Measurements from ENCODE around the gene PRPF6. TPM values are rescaled to one million over a fixed set of nuclear protein-coding genes. Genes with fewer than 3 reads are reported as not detected.
A peak's percentile ranks its signal among the peaks of the same experiment; 100 is the strongest.

Gene PRPF6
- total and polyA plus RNA-seq, 9 donors, result 46.5 to 84.9 (median 69.7) TPM

DNA sequence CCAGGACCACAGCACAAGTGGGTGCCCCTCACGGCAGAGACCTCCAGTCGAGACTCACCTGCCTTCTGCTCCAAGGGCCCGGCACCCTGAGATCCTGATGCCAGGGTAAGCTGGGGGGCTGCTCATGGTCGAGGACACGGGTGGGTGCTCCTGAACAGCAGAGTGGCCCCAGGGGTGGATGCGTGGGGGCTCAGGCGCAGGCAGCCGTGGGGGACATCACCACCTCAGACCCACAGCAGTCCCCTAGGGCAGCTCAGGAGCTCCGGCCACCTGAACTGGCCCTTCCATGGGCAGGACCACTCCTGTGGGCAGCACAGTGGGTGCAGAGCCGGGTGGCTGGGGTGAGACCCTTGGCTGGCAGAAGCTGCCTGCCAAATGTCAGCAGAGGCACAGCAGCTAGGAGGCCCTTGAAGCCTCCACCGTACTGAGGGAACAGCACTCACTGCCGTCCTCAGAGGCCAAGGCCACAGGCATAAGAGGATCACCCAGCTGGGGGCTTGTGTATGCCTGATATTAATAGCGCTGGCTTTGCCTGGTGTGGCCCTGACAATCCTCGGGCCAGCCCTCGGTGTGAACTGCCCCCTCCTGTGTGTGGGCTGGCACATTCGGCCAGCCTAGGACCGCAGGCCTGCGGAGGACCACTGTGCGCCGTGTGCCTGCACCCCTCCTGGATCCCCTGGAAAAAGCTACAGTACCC lies 30.1 kb upstream of the PRPF6 start:
- intact Hi-C loops (cut with DNase I), result no loop called here
- 35 to 39% (median 37%) methylated on average over 13 to 20 of the region's 20 CpGs for WGBS, 3 donors
- Histone ChIP-seq H3K4me3 (no peak overlapping the region), H3K4me1 (ENCODE audit: insufficient read depth) (peaks cover 40% of the 10 kb centered on the region), H3K36me3 (no peaks in the 10 kb centered on the region), H3K27ac (peak overlapping the region; percentile 70 to 89), H3K9me3 (no peaks in the 10 kb centered on the region), H3K27me3 (no peaks in the 10 kb centered on the region)
- TF ChIP-seq POLR2A (IDR thresholded peaks at IDR 0.05) (no peak), EP300 (IDR thresholded peaks at IDR 0.05) (no peak)
- TF ChIP-seq, protein P1, sequence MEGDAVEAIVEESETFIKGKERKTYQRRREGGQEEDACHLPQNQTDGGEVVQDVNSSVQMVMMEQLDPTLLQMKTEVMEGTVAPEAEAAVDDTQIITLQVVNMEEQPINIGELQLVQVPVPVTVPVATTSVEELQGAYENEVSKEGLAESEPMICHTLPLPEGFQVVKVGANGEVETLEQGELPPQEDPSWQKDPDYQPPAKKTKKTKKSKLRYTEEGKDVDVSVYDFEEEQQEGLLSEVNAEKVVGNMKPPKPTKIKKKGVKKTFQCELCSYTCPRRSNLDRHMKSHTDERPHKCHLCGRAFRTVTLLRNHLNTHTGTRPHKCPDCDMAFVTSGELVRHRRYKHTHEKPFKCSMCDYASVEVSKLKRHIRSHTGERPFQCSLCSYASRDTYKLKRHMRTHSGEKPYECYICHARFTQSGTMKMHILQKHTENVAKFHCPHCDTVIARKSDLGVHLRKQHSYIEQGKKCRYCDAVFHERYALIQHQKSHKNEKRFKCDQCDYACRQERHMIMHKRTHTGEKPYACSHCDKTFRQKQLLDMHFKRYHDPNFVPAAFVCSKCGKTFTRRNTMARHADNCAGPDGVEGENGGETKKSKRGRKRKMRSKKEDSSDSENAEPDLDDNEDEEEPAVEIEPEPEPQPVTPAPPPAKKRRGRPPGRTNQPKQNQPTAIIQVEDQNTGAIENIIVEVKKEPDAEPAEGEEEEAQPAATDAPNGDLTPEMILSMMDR (IDR thresholded peaks at IDR 0.05), result no peak
- DNase-seq, result peak in 2 of 5 donors; percentile 56 to 58

DNA sequence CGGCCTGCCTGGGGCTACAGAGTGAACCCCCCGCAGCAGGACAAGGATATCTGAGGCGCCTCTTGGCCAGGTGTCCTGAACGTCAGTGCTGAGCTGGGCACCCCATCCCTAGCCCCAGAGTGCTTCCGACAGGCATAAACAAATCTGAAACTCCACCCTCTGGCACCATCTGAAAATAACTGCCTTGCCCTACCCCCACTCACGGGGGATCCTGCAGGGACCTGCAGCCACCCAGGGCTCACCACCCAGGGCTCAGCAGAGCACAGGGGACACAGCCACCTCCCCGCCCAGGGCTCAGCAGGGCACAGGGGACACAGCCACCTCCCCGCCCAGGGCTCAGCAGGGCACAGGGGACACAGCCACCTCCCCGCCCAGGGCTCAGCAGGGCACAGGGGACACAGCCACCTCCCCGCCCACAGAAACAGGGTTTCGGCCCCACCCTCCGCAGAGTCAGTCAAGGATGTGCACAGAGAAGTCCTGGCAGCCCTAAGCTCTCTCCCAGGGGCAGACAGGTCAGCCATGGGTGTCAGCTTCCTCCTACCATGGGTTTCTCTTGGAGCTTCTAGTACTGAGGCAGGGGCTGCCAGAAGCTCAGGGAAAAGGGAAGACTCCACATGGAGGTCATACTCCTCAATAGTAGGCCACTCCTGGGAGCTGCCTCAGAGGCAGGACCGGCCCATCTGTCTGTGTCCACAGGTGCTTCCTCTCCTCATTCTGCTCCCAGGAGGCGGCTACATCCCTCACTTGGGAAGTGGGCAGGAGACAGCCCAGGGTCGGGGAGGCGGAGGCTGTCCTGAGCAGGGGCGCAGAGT lies 29.3 kb upstream of the PRPF6 start:
- peak overlapping the region; percentile 70 to 89 for H3K27ac ChIP-seq
- peak in 2 of 5 donors; percentile 25 to 56 for DNase-seq
- no peak overlapping the region for H3K4me3 ChIP-seq
- H3K27me3 ChIP-seq, result no peaks in the 10 kb centered on the region
- H3K9me3 ChIP-seq, result no peaks in the 10 kb centered on the region
- TF ChIP-seq, protein P1 (IDR thresholded peaks at IDR 0.05), result no peak
- TF ChIP-seq EP300 (IDR thresholded peaks at IDR 0.05), result no peak
- no peak for TF ChIP-seq POLR2A (IDR thresholded peaks at IDR 0.05)
- WGBS, 3 donors, result 54 to 65% (median 55%) methylated on average over 16 to 17 of the region's 17 CpGs
- H3K4me1 ChIP-seq (ENCODE audit: insufficient read depth), result peaks cover 40% of the 10 kb centered on the region
- intact Hi-C loops (cut with DNase I), result no loop called here
- no peaks in the 10 kb centered on the region for H3K36me3 ChIP-seq

DNA sequence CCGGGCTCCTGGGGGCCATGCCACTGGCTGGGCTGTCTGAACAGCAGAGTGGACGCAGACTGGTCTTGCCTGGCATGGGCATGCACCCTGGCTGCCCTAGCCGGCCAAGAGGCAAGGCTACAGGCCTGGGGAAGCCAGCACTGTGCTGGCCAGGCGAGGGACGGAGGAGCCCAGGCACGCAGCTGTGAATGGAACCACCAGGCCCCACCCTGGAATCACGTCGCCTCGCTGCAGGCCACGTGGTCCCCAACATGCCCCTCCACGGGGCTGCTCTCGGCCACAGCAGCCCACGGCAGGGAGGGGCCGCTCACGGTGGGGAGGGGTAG lies 28.8 kb upstream of the PRPF6 start:
- peak overlapping the region; percentile 70 to 89 for H3K27ac ChIP-seq
- no peaks in the 10 kb centered on the region for H3K27me3 ChIP-seq
- peaks cover 40% of the 10 kb centered on the region for H3K4me1 ChIP-seq (ENCODE audit: insufficient read depth)
- no peak overlapping the region for H3K4me3 ChIP-seq
- H3K36me3 ChIP-seq, result no peaks in the 10 kb centered on the region
- TF ChIP-seq, protein P1 (IDR thresholded peaks at IDR 0.05), result no peak
- TF ChIP-seq EP300 (IDR thresholded peaks at IDR 0.05) (no peak), POLR2A (IDR thresholded peaks at IDR 0.05) (no peak)
- WGBS, 3 donors, result 59 to 78% (median 75%) methylated on average over 8 to 15 of the region's 15 CpGs
- intact Hi-C loops (cut with DNase I), result no loop called here
- no peaks in the 10 kb centered on the region for H3K9me3 ChIP-seq
- peak in 1 of 5 donors; percentile 36 for DNase-seq

DNA sequence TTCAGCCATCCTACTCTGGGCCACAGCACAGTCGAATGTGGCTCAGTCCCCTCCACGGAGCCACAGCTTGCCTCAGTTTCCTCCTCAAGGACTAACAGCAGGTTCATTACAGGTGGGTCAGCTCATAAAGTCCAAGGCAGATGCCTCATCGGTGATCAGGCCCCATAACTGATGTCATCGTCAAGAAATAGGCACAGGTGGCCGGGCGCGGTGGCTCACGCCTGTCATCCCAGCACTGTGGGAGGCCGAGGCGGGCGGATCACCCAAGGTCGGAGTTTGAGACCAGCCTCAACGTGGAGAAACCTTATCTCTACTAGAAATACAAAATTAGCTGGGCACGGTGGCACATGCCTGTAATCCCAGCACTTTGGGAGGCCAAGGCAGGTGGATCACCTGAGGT lies 28.2 kb upstream of the PRPF6 start:
- peak in 1 of 5 donors; percentile 32 for DNase-seq
- TF ChIP-seq POLR2A (IDR thresholded peaks at IDR 0.05), result no peak
- intact Hi-C loops (cut with DNase I), result no loop called here
- Histone ChIP-seq H3K27ac (peak overlapping the region in 1 of 2 donors; percentile 89), H3K4me3 (no peak overlapping the region), H3K9me3 (no peaks in the 10 kb centered on the region), H3K36me3 (no peaks in the 10 kb centered on the region), H3K27me3 (no peaks in the 10 kb centered on the region), H3K4me1 (ENCODE audit: insufficient read depth) (peaks cover 43% of the 10 kb centered on the region)
- WGBS, 3 donors, result 80 to 90% (median 82%) methylated on average over 14 of the region's 14 CpGs
